ENCODE results near the gene SLC7A8.

DNA sequence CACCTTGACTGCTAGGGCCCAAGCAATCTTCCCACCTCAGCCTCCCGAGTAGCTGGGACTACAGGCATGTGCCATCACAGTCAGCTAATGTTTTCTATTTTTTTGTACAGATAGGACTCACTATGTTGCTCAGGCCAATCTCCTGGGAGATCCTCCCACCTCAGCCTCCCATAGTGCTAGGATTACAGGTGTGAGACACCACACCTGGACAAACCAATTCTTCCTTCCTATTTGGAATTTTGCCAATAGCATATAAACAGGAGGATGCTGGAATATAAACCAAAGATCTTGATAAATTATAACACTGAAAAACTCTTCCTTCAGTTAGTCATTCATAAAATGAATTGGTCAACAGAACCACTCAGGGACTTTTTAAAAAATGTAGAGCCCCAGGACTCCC, 96.9 kb downstream of the SLC7A8 start:
- TF ChIP-seq EZH2 (IDR thresholded peaks at IDR 0.05; ENCODE audit: low read length, missing control alignments), result no peak
- TF ChIP-seq CTCF (conservative IDR thresholded peaks at IDR 0.05 in 1 of 2, IDR thresholded peaks at IDR 0.05 in 1 of 2; ENCODE audit: low read depth in 1 of 2, low read length in 2 of 2), result no peak
